Prostate gland (tissue), 2 donors: ENCODE data around the gene NTM.

Experiments
- POLR2A ChIP-seq: fragments of 450-650 bp; IDR thresholded peaks from one replicate; pipeline ENCODE4 v1.6.1; 2016; ENCODE audit warnings: antibody characterized with exemption, mild to moderate bottlenecking
- POLR2AphosphoS5 ChIP-seq: sonication (generic); formaldehyde crosslinking; IDR thresholded peaks from one replicate; pipeline ENCODE4 v1.6.1; 2017; ENCODE audit warnings: antibody characterized with exemption
- TF ChIP-seq, protein P1 (sequence below), 4 experiments: fragments of 200-600 bp in 2 of 4; fragments of 450-650 bp in 2 of 4; sonication (generic) in 2 of 4; IDR thresholded peaks; 1 replicate in 3 of 4; 2 replicates in 1 of 4; pipeline ENCODE4 v1.5.1; 2016 to 2019; ENCODE audit warnings: antibody characterized with exemption in 4 of 4, mild to moderate bottlenecking in 2 of 4, moderate library complexity in 2 of 4

GRCh38 chr11:131593301-131593700 lies 222.9 kb downstream of the NTM start:
- TF ChIP-seq, protein P1, sequence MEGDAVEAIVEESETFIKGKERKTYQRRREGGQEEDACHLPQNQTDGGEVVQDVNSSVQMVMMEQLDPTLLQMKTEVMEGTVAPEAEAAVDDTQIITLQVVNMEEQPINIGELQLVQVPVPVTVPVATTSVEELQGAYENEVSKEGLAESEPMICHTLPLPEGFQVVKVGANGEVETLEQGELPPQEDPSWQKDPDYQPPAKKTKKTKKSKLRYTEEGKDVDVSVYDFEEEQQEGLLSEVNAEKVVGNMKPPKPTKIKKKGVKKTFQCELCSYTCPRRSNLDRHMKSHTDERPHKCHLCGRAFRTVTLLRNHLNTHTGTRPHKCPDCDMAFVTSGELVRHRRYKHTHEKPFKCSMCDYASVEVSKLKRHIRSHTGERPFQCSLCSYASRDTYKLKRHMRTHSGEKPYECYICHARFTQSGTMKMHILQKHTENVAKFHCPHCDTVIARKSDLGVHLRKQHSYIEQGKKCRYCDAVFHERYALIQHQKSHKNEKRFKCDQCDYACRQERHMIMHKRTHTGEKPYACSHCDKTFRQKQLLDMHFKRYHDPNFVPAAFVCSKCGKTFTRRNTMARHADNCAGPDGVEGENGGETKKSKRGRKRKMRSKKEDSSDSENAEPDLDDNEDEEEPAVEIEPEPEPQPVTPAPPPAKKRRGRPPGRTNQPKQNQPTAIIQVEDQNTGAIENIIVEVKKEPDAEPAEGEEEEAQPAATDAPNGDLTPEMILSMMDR (IDR thresholded peaks at IDR 0.05) = no peak
- TF ChIP-seq POLR2A (no peak), POLR2AphosphoS5 (no peak)
